ENCODE results near the gene TDRD15.
"Not testable (repeated sequence)": the region's sequence is repeated elsewhere in the genome, so short reads cannot be mapped to it uniquely, and the experiment has no call there.

Gene TDRD15

GRCh38 chr2:21148718-21149117, 24.9 kb downstream of the TDRD15 start:
- DNase-seq, result no peak

- DNase-seq, result not testable (repeated sequence)
Observed at GRCh38 chr2:21151234-21151633, 27.5 kb downstream of the TDRD15 start.

DNA sequence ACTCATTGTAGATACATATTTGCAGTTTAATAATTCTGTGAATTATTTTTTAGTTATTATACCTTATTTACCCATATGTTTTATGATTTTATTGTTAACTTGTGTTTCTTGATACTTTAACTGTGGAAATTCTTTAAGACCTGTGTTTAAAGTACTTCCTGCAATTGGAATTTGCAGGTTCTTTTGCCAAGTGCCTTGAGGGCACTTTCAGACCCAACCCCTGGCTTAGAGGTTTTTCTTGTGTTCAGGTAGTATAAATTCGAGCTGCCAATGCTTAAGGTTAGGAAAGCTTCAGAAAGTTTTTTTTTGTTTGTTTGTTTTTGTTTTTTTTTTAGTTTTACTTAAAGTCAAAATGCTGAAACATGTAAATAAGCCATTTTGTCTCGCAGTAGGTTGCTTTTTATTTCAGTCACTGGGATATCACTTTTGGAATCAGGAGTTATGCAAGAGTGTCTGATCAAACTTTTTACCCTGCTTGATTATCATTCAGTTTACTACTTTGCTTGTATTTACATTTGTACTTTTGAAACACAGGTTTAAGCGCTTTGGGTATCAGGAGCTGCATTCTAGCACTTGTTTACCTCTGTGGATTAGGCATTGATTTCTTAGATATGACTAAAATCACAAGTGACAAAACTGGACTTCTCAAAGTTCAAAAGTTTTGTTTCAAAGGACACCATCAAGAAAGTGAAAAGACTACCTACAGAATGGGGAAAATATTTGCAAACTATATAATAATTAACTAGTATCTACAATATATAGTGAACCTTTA, 31.8 kb downstream of the TDRD15 start:
- no peak for DNase-seq

GRCh38 chr2:21161122-21161521, 37.4 kb downstream of the TDRD15 start:
- DNase-seq, result no peak

DNA sequence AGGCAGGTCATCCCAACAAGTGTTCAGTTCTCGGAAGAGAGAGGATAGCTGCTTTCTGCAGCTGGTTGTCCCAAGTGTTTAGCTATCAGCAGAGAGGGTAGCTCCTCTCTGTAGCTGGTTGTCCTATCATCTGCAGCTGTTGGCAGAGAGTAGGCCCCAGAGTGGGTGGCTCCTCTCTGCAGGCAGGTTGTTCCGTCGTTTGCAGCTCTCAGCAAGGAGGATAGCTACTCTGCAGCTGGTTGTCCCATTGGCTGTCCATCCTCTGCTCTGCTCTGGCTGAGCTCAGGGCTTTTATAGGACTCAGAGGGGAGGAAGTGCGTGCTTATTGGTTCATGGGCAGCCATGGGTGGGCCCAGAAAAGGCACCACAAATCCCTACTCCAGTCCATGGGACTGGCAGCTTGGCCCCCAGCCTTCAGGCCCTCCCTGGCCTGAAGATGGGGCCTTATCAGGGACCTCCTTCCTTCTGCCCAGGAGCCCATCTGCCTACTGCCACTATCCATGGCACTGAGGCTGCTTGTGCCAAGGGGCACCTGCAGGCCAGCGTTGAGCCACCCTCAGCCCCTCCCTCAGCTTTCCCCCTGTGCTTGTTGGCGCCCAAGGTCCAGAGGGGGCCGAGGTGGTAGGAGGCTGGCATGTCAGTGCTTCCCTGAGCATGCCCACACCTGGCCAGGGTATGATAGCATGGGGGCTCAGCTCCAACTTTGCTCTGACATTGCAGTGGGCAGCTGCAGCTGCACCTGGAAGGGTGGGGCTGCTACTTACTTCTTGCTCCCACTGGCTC, 38.3 kb downstream of the TDRD15 start:
- no peak for DNase-seq

DNA sequence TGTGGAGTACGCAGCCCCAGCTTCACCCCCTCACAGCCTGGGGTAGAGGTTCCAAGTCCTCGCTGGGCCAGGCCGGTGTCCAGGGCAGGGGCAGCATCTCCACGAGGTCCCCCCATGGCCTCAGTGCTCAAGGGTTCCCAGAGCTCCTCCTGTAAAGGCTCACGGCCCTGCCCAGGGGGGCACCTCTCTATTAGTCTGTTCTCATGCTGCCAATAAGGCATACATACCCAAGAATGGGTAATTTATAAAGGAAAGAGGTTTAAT, 38.8 kb downstream of the TDRD15 start:
- no peak for DNase-seq

- no peak for DNase-seq
Observed at GRCh38 chr2:21163213-21163612, 39.4 kb downstream of the TDRD15 start.

GRCh38 chr2:21165350-21165749, 41.6 kb downstream of the TDRD15 start:
- DNase-seq, result no peak

DNA sequence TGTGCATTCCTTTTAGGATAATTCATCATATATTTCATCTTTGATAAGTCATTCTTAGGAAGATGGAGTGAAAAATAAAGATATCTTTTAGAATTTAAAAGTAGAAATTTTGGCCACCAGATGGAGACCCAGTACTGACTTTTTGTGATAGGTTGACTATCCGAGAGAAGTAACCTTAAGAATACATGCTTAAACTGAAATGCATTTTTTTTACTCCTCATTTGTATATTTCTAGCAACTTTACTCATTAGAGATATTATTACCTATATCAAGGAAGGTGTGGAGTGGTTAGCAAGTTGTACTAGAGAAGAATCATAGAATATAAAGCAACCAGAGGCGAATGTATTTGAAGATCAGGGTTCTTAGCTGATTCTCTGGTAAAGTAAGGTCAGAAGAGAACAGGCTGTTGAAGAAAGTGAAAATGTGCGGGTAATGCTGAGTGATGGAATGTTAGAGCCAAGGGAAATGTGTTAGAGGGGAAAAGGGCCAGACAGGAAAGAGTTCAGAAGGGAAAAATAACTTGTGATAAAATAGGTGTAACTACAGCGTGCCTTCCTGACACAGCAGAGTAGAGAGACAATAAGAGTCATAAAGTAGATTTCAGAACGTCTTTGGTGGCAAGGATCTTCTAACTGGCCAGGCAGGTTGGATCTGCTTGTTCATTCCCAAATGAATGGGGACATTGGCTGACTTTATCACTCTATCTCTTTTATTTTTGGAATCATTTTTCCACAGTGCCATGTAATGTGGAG, 52.3 kb downstream of the TDRD15 start:
- DNase-seq, result no peak

GRCh38 chr2:21181957-21182356, 58.2 kb downstream of the TDRD15 start:
- no peak for DNase-seq

GRCh38 chr2:21183306-21183705, 59.5 kb downstream of the TDRD15 start:
- no peak for DNase-seq

- no peak for DNase-seq
Observed at GRCh38 chr2:21183726-21184125, 60.0 kb downstream of the TDRD15 start.

- no peak for DNase-seq
Observed at GRCh38 chr2:21191535-21191934, 67.8 kb downstream of the TDRD15 start.
